Dendritic cell treated with granulocyte-macrophage colony-stimulating factor and Interleukin-4, amounts not matched to agents 40 ng/mL and 50 ng/mL, for 4 days (primary cell): ENCODE data around the gene WDR4.
"Not testable (repeated sequence)": the region's sequence is repeated elsewhere in the genome, so short reads cannot be mapped to it uniquely, and the experiment has no call there.

ENCODE experiments used
- H3K27ac Mint-ChIP-seq: one replicate; pipeline ENCODE4 v1.8.0; 2022; ENCODE audit warnings: mild to moderate bottlenecking, mixed read lengths
- H3K27me3 Mint-ChIP-seq: one replicate; pipeline ENCODE4 v1.8.0; 2022; ENCODE audit warnings: mild to moderate bottlenecking, mixed read lengths
- H3K36me3 Mint-ChIP-seq: one replicate; pipeline ENCODE4 v1.8.0; 2022; ENCODE audit warnings: low read depth, mixed read lengths
- H3K4me1 Mint-ChIP-seq: one replicate; pipeline ENCODE4 v1.8.0; 2022; ENCODE audit warnings: low read depth, mixed read lengths
- H3K4me3 Mint-ChIP-seq: one replicate; pipeline ENCODE4 v1.8.0; 2022; ENCODE audit warnings: mild to moderate bottlenecking, moderate library complexity, mixed read lengths
- H3K9me3 Mint-ChIP-seq: one replicate; pipeline ENCODE4 v1.8.0; 2022; ENCODE audit warnings: mixed read lengths
- intact Hi-C: fragments of 100-400 bp; cut with micrococcal nuclease; formaldehyde crosslinking; loops from one replicate; pipeline ENCODE4 v1.15.0; 2022

The WDR4 gene

GRCh38 chr21:42833859-42834725 is 45.2 kb downstream of the WDR4 start:
- H3K27me3 Mint-ChIP-seq: peaks cover 46% of the 10 kb centered on the region
- H3K27ac Mint-ChIP-seq: no peak overlapping the region
- peaks cover 5% of the 10 kb centered on the region for H3K4me1 Mint-ChIP-seq
- intact Hi-C loops: no loop called here
- H3K9me3 Mint-ChIP-seq: no peaks in the 10 kb centered on the region
- H3K4me3 Mint-ChIP-seq: no peak overlapping the region
- H3K36me3 Mint-ChIP-seq: peaks cover 13% of the 10 kb centered on the region

DNA sequence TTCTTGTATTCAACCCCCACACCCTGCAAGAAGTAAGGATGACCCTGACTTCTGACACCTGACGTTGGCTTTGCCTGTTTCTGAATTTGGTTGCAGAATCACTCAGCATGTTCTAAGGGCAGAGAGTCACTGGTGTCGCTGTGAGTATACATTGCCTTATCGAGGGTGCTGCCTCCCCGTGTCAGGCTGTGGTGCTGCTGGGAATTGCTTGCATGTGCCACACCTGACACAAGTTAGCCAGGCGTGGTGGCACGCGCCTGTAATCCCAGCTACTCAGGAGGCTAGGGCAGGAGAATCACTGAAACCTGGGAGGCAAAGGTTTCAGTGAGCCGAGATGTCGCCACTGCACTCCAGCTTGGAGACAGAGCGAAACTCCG is 45.9 kb downstream of the WDR4 start:
- H3K27ac Mint-ChIP-seq: no peak overlapping the region
- H3K4me1 Mint-ChIP-seq: peaks cover 6% of the 10 kb centered on the region
- no peak overlapping the region for H3K4me3 Mint-ChIP-seq
- intact Hi-C loops: no loop called here
- no peaks in the 10 kb centered on the region for H3K9me3 Mint-ChIP-seq
- H3K36me3 Mint-ChIP-seq: peaks cover 13% of the 10 kb centered on the region
- H3K27me3 Mint-ChIP-seq: peaks cover 51% of the 10 kb centered on the region

- Mint-ChIP-seq H3K36me3 (peaks cover 10% of the 10 kb centered on the region), H3K27me3 (peaks cover 59% of the 10 kb centered on the region), H3K4me1 (peaks cover 11% of the 10 kb centered on the region)
- intact Hi-C loops, H3K4me3 Mint-ChIP-seq, H3K9me3 Mint-ChIP-seq, H3K27ac Mint-ChIP-seq: not testable (repeated sequence)
These were observed 47.1 kb downstream of the WDR4 start for GRCh38 chr21:42832321-42832630.

GRCh38 chr21:42830456-42831455 is 48.6 kb downstream of the WDR4 start:
- Mint-ChIP-seq H3K27me3 (peaks cover 66% of the 10 kb centered on the region), H3K4me1 (peaks cover 11% of the 10 kb centered on the region), H3K9me3 (no peaks in the 10 kb centered on the region), H3K27ac (no peak overlapping the region), H3K4me3 (no peak overlapping the region), H3K36me3 (no peaks in the 10 kb centered on the region)
- intact Hi-C loops: no loop called here

DNA sequence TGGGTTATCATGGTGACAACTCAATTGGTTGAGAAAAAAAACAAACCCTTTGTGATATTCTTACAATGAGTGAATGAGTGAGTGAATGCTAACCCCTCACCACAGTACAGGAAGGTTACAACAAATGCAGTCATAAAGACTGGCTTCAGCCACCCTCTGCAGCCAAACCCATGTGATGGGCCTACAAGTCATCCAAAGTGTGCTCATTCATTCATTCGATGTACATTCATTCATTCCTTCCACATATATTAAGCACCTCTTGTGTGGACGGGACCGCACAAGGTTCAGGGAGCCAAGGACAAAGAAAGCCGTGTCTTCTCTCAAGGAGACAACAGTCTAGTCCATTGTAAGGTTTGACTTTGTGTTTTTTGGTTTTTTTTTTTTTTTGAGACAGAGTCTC is 49.4 kb downstream of the WDR4 start:
- Mint-ChIP-seq H3K27ac (no peak overlapping the region), H3K9me3 (no peaks in the 10 kb centered on the region), H3K27me3 (peaks cover 71% of the 10 kb centered on the region), H3K4me1 (peaks cover 11% of the 10 kb centered on the region), H3K4me3 (no peak overlapping the region), H3K36me3 (no peaks in the 10 kb centered on the region)
- intact Hi-C loops: no loop called here

DNA sequence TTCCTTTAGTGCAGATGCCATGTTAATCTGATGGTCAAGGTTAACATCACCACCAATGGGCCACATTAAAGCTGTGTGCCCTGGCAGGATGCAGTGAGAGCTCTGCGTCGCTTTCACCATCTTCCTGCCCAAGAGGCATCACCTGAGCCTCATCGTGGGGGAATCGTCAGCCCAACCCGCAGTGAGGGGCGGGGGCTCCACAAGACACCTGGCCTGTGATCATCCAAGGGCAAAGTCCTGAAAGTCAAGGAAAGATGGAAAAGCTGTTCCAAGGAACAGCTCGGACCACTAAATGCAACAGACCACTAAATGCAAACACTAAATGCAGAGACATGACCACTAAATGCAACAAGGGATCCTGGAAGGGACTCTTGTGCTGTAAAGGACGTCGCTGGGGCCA is 49.9 kb downstream of the WDR4 start:
- Mint-ChIP-seq H3K27me3 (peaks cover 73% of the 10 kb centered on the region), H3K4me3 (no peak overlapping the region), H3K36me3 (no peaks in the 10 kb centered on the region), H3K9me3 (no peaks in the 10 kb centered on the region), H3K27ac (no peak overlapping the region), H3K4me1 (peaks cover 11% of the 10 kb centered on the region)
- intact Hi-C loops: no loop called here

- intact Hi-C loops: no loop called here
- H3K4me1 Mint-ChIP-seq: peaks cover 11% of the 10 kb centered on the region
- H3K27ac Mint-ChIP-seq: no peak overlapping the region
- no peak overlapping the region for H3K4me3 Mint-ChIP-seq
- no peaks in the 10 kb centered on the region for H3K9me3 Mint-ChIP-seq
- H3K27me3 Mint-ChIP-seq: peaks cover 60% of the 10 kb centered on the region
- no peaks in the 10 kb centered on the region for H3K36me3 Mint-ChIP-seq
These were observed 51.8 kb downstream of the WDR4 start for GRCh38 chr21:42827588-42827987.

- Mint-ChIP-seq H3K27ac (no peak overlapping the region), H3K27me3 (peaks cover 11% of the 10 kb centered on the region), H3K4me3 (no peak overlapping the region), H3K36me3 (no peaks in the 10 kb centered on the region), H3K4me1 (no peaks in the 10 kb centered on the region), H3K9me3 (no peaks in the 10 kb centered on the region)
- intact Hi-C loops: no loop called here
These were observed 58.5 kb downstream of the WDR4 start for GRCh38 chr21:42820616-42821465.

- Mint-ChIP-seq H3K27ac (no peak overlapping the region), H3K4me1 (no peaks in the 10 kb centered on the region), H3K9me3 (no peaks in the 10 kb centered on the region), H3K36me3 (no peaks in the 10 kb centered on the region), H3K27me3 (peaks cover 5% of the 10 kb centered on the region), H3K4me3 (no peak overlapping the region)
- intact Hi-C loops: loop anchor here (2.0 kb wide), 1 partner anchor 227 kb away; no protein-coding TSS in a partner anchor
These were observed 59.3 kb downstream of the WDR4 start for GRCh38 chr21:42819861-42820615.

DNA sequence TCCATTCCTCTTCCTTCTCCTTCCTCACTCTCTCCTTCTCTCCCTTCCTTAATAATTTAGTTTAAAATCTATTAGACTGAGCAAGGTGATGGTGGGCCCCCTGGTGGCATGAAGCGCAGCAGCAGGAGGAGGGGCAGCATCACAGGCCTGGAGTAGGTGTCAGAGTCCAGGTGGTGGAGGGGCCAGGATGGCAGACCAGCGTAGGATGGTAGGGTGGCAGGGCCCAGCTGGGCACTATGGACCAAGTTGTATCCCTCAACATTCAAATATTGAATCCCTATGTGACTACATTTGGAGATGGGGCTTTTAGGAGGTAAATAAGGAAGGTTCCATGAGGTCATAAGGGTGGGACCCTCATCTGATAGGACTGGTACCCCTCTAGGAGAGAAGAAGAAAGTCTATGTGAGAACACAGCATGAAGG is 61.0 kb downstream of the WDR4 start:
- H3K27ac Mint-ChIP-seq: no peak overlapping the region
- H3K4me3 Mint-ChIP-seq: no peak overlapping the region
- peaks cover 2% of the 10 kb centered on the region for H3K27me3 Mint-ChIP-seq
- no peaks in the 10 kb centered on the region for H3K36me3 Mint-ChIP-seq
- no peaks in the 10 kb centered on the region for H3K4me1 Mint-ChIP-seq
- intact Hi-C loops: loop anchor here (2.0 kb wide), 1 partner anchor 226 kb away; no protein-coding TSS in a partner anchor
- no peaks in the 10 kb centered on the region for H3K9me3 Mint-ChIP-seq

- intact Hi-C loops: no loop called here
- H3K27me3 Mint-ChIP-seq: peaks cover 2% of the 10 kb centered on the region
- peaks cover 9% of the 10 kb centered on the region for H3K4me1 Mint-ChIP-seq
- H3K9me3 Mint-ChIP-seq: no peaks in the 10 kb centered on the region
- no peak overlapping the region for H3K27ac Mint-ChIP-seq
- no peaks in the 10 kb centered on the region for H3K36me3 Mint-ChIP-seq
- no peak overlapping the region for H3K4me3 Mint-ChIP-seq
These were observed 64.1 kb downstream of the WDR4 start for GRCh38 chr21:42815217-42815616.

- H3K27me3 Mint-ChIP-seq, H3K36me3 Mint-ChIP-seq, intact Hi-C loops, H3K4me3 Mint-ChIP-seq, H3K9me3 Mint-ChIP-seq, H3K27ac Mint-ChIP-seq: not testable (repeated sequence)
- peaks cover 14% of the 10 kb centered on the region for H3K4me1 Mint-ChIP-seq
These were observed 66.7 kb downstream of the WDR4 start for GRCh38 chr21:42812528-42813241.
